H1 (cell line): ENCODE measurements around the gene GNG7. TPM values are rescaled to one million over a fixed set of nuclear protein-coding genes. Genes with fewer than 3 reads are reported as not detected.

Experiments
- CEBPB ChIP-seq: IDR thresholded peaks from 2 replicates; pipeline ENCODE4 v1.6.1; 2012; ENCODE audit warnings: low read depth, low read length
- POLR2A ChIP-seq, 2 experiments: IDR thresholded peaks; 1 replicate in 1 of 2; 2 replicates in 1 of 2; pipeline ENCODE4 v1.6.1; 2011; ENCODE audit warnings: low read depth in 2 of 2, low read length in 2 of 2, mild to moderate bottlenecking in 2 of 2; ENCODE audit errors: control extremely low read depth in 1 of 2
- RXRA ChIP-seq: IDR thresholded peaks from 2 replicates; pipeline ENCODE4 v1.6.1; 2011; ENCODE audit warnings: low read depth, mild to moderate bottlenecking, low read length, moderate library complexity; ENCODE audit not compliant: insufficient read depth
- SP2 ChIP-seq: IDR thresholded peaks from 2 replicates; pipeline ENCODE4 v1.6.1; 2012; ENCODE audit warnings: mild to moderate bottlenecking, low read length, inconsistent platforms
- TAF1 ChIP-seq: IDR thresholded peaks from 2 replicates; pipeline ENCODE4 v1.6.1; 2011; ENCODE audit warnings: mild to moderate bottlenecking, low read depth, low read length
- polyA plus RNA-seq, 7 experiments: library from polyadenylated mRNA; depleted of rRNA in 3 of 7; stranded (reverse) in 5 of 7; unstranded in 2 of 7; fragments of >200 nt in 5 of 7; fragments of 200-250 nt in 2 of 7; gene quantifications; 1 replicate in 5 of 7; 2 replicates in 1 of 7; 4 replicates in 1 of 7; pipeline versions ENCODE4 v1.2.1 to v1.2.3, GENCODE V29; 2011 to 2013; ENCODE audit warnings: missing spikeins in 2 of 7, mixed read lengths in 2 of 7
- total RNA-seq: library from RNA; stranded (reverse); fragmentation: NEBNext Ultra II Directional; extraction: Animal tissue kit (Norgen Biotek cat#: 25700); gene quantifications from 2 replicates; pipeline ENCODE4 v1.2.1, GENCODE V29; 2021
- TF ChIP-seq, protein P1 (sequence below): fragments of 300-600 bp; sonication (generic); IDR thresholded peaks from 2 replicates; pipeline ENCODE4 v1.7.1; 2012; ENCODE audit warnings: low read length, moderate library complexity, mild to moderate bottlenecking, inconsistent platforms; ENCODE audit not compliant: insufficient replicate concordance

The GNG7 gene
- total and polyA plus RNA-seq, 2 of the 8 experiments (the other 6 are each of a cell fraction or from before 2014, with no cell fraction given) = 2.8 to 7.8 TPM

DNA sequence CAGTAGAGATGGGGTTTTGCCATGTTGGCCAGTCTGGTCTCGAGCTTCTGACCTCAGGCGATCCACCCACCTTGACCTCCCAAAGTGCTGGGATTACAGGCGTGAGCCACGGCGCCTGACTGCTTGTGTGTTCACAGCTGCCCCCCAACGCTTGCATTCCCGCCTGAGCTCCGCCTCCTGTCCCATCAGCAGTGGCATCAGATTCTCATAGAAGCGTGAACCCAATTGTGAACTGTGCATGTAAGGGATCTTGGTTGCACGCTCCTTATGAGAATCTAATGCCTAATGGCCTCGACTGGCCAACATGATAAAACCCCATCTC is 150.7 kb downstream of the GNG7 start (continued):
- no peak for TF ChIP-seq CEBPB
- TF ChIP-seq RXRA = no peak
- no peak for TF ChIP-seq TAF1
- no peak for TF ChIP-seq POLR2A (IDR thresholded peaks at IDR 0.05; ENCODE audit: control extremely low read depth in 1 of 2, low read depth in 2 of 2, low read length in 2 of 2)
- no peak for TF ChIP-seq SP2
- TF ChIP-seq, protein P1, sequence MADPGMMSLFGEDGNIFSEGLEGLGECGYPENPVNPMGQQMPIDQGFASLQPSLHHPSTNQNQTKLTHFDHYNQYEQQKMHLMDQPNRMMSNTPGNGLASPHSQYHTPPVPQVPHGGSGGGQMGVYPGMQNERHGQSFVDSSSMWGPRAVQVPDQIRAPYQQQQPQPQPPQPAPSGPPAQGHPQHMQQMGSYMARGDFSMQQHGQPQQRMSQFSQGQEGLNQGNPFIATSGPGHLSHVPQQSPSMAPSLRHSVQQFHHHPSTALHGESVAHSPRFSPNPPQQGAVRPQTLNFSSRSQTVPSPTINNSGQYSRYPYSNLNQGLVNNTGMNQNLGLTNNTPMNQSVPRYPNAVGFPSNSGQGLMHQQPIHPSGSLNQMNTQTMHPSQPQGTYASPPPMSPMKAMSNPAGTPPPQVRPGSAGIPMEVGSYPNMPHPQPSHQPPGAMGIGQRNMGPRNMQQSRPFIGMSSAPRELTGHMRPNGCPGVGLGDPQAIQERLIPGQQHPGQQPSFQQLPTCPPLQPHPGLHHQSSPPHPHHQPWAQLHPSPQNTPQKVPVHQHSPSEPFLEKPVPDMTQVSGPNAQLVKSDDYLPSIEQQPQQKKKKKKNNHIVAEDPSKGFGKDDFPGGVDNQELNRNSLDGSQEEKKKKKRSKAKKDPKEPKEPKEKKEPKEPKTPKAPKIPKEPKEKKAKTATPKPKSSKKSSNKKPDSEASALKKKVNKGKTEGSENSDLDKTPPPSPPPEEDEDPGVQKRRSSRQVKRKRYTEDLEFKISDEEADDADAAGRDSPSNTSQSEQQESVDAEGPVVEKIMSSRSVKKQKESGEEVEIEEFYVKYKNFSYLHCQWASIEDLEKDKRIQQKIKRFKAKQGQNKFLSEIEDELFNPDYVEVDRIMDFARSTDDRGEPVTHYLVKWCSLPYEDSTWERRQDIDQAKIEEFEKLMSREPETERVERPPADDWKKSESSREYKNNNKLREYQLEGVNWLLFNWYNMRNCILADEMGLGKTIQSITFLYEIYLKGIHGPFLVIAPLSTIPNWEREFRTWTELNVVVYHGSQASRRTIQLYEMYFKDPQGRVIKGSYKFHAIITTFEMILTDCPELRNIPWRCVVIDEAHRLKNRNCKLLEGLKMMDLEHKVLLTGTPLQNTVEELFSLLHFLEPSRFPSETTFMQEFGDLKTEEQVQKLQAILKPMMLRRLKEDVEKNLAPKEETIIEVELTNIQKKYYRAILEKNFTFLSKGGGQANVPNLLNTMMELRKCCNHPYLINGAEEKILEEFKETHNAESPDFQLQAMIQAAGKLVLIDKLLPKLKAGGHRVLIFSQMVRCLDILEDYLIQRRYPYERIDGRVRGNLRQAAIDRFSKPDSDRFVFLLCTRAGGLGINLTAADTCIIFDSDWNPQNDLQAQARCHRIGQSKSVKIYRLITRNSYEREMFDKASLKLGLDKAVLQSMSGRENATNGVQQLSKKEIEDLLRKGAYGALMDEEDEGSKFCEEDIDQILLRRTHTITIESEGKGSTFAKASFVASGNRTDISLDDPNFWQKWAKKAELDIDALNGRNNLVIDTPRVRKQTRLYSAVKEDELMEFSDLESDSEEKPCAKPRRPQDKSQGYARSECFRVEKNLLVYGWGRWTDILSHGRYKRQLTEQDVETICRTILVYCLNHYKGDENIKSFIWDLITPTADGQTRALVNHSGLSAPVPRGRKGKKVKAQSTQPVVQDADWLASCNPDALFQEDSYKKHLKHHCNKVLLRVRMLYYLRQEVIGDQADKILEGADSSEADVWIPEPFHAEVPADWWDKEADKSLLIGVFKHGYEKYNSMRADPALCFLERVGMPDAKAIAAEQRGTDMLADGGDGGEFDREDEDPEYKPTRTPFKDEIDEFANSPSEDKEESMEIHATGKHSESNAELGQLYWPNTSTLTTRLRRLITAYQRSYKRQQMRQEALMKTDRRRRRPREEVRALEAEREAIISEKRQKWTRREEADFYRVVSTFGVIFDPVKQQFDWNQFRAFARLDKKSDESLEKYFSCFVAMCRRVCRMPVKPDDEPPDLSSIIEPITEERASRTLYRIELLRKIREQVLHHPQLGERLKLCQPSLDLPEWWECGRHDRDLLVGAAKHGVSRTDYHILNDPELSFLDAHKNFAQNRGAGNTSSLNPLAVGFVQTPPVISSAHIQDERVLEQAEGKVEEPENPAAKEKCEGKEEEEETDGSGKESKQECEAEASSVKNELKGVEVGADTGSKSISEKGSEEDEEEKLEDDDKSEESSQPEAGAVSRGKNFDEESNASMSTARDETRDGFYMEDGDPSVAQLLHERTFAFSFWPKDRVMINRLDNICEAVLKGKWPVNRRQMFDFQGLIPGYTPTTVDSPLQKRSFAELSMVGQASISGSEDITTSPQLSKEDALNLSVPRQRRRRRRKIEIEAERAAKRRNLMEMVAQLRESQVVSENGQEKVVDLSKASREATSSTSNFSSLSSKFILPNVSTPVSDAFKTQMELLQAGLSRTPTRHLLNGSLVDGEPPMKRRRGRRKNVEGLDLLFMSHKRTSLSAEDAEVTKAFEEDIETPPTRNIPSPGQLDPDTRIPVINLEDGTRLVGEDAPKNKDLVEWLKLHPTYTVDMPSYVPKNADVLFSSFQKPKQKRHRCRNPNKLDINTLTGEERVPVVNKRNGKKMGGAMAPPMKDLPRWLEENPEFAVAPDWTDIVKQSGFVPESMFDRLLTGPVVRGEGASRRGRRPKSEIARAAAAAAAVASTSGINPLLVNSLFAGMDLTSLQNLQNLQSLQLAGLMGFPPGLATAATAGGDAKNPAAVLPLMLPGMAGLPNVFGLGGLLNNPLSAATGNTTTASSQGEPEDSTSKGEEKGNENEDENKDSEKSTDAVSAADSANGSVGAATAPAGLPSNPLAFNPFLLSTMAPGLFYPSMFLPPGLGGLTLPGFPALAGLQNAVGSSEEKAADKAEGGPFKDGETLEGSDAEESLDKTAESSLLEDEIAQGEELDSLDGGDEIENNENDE = no peak
